ENCODE results near the gene PLEKHH1. TPM values are rescaled to one million over a fixed set of nuclear protein-coding genes. Genes with fewer than 3 reads are reported as not detected.

The PLEKHH1 gene
- total RNA-seq, 1 donor from 2014 or later = 25.3 TPM

- no peak for TF ChIP-seq CTCF (conservative IDR thresholded peaks at IDR 0.05)
- Mint-ChIP-seq H3K4me3 (no peak overlapping the region), H3K4me1 (ENCODE audit: unreplicated experiment) (peaks cover 7% of the 10 kb centered on the region), H3K36me3 (peaks cover 3% of the 10 kb centered on the region), H3K27me3 (no peaks in the 10 kb centered on the region), H3K27ac (no peak overlapping the region), H3K9me3 (no peaks in the 10 kb centered on the region)
- no peak for DNase-seq (ENCODE audit: extremely low spot score, unreplicated experiment)
Observed at GRCh38 chr14:67572608-67573007, 39.5 kb downstream of the PLEKHH1 start.

GRCh38 chr14:67573228-67574010 is 40.3 kb downstream of the PLEKHH1 start:
- no peak for DNase-seq (ENCODE audit: extremely low spot score, unreplicated experiment)
- no peaks in the 10 kb centered on the region for H3K27me3 Mint-ChIP-seq
- no peak overlapping the region for H3K27ac Mint-ChIP-seq
- no peak for TF ChIP-seq CTCF (conservative IDR thresholded peaks at IDR 0.05)
- peaks cover 6% of the 10 kb centered on the region for H3K4me1 Mint-ChIP-seq (ENCODE audit: unreplicated experiment)
- H3K36me3 Mint-ChIP-seq = peaks cover 3% of the 10 kb centered on the region
- no peak overlapping the region for H3K4me3 Mint-ChIP-seq
- no peaks in the 10 kb centered on the region for H3K9me3 Mint-ChIP-seq

- Mint-ChIP-seq H3K36me3 (peaks cover 3% of the 10 kb centered on the region), H3K27me3 (no peaks in the 10 kb centered on the region), H3K4me1 (ENCODE audit: unreplicated experiment) (peaks cover 6% of the 10 kb centered on the region), H3K4me3 (no peak overlapping the region), H3K9me3 (no peaks in the 10 kb centered on the region), H3K27ac (no peak overlapping the region)
- no peak for TF ChIP-seq CTCF (conservative IDR thresholded peaks at IDR 0.05)
- no peak for DNase-seq (ENCODE audit: extremely low spot score, unreplicated experiment)
Observed at GRCh38 chr14:67574156-67574555, 41.1 kb downstream of the PLEKHH1 start.

GRCh38 chr14:67574806-67575205 is 41.7 kb downstream of the PLEKHH1 start:
- H3K36me3 Mint-ChIP-seq = peaks cover 3% of the 10 kb centered on the region
- H3K27ac Mint-ChIP-seq = no peak overlapping the region
- DNase-seq (ENCODE audit: extremely low spot score, unreplicated experiment) = no peak
- H3K4me3 Mint-ChIP-seq = no peak overlapping the region
- no peak for TF ChIP-seq CTCF (conservative IDR thresholded peaks at IDR 0.05)
- H3K9me3 Mint-ChIP-seq = no peaks in the 10 kb centered on the region
- no peaks in the 10 kb centered on the region for H3K27me3 Mint-ChIP-seq
- peaks cover 6% of the 10 kb centered on the region for H3K4me1 Mint-ChIP-seq (ENCODE audit: unreplicated experiment)

- DNase-seq (ENCODE audit: extremely low spot score, unreplicated experiment) = no peak
- TF ChIP-seq CTCF (conservative IDR thresholded peaks at IDR 0.05) = no peak
- no peaks in the 10 kb centered on the region for H3K9me3 Mint-ChIP-seq
- H3K4me1 Mint-ChIP-seq (ENCODE audit: unreplicated experiment) = peaks cover 6% of the 10 kb centered on the region
- no peaks in the 10 kb centered on the region for H3K27me3 Mint-ChIP-seq
- no peak overlapping the region for H3K27ac Mint-ChIP-seq
- H3K36me3 Mint-ChIP-seq = peaks cover 3% of the 10 kb centered on the region
- H3K4me3 Mint-ChIP-seq = no peak overlapping the region
Observed at GRCh38 chr14:67575684-67576083, 42.6 kb downstream of the PLEKHH1 start.
